DOHH2 (cell line): ENCODE results near the gene APOA4.

Experiments
- H3F3A ChIP-seq: fragments of 200-600 bp; sonication (generic), shearing (Covaris generic); 2 replicates; pipeline ENCODE4 v1.6.0; 2016; ENCODE audit warnings: antibody characterized with exemption, mild to moderate bottlenecking; ENCODE audit not compliant: control insufficient read depth, insufficient read depth
- H3K27ac ChIP-seq: fragments of 200-600 bp; sonication (generic); 2 replicates; pipeline ENCODE4 v1.5.1; 2014; ENCODE audit warnings: low read depth, mild to moderate bottlenecking, low read length, moderate library complexity
- H3K27me3 ChIP-seq: fragments of 200-600 bp; sonication (generic); 2 replicates; pipeline ENCODE4 v1.6.1; 2014; ENCODE audit warnings: mild to moderate bottlenecking, low read length, mixed read lengths; ENCODE audit not compliant: control insufficient read depth
- H3K36me3 ChIP-seq: fragments of 200-600 bp; sonication (generic); 2 replicates; pipeline ENCODE4 v1.6.1; 2014; ENCODE audit warnings: mild to moderate bottlenecking, low read length, moderate library complexity, mixed read lengths; ENCODE audit not compliant: control insufficient read depth
- H3K4me1 ChIP-seq: fragments of 200-600 bp; sonication (generic); 2 replicates; pipeline ENCODE4 v1.6.1; 2014; ENCODE audit warnings: mild to moderate bottlenecking, low read length, mixed read lengths; ENCODE audit not compliant: control insufficient read depth
- H3K4me2 ChIP-seq: fragments of 200-600 bp; sonication (generic); 2 replicates; pipeline ENCODE4 v1.6.0; 2014; ENCODE audit warnings: mild to moderate bottlenecking, low read length, moderate library complexity
- H3K4me3 ChIP-seq: fragments of 200-600 bp; sonication (generic); 2 replicates; pipeline ENCODE4 v1.5.1; 2014; ENCODE audit warnings: mild to moderate bottlenecking, low read length, mixed read lengths
- H3K79me2 ChIP-seq: fragments of 200-600 bp; sonication (generic); 2 replicates; pipeline ENCODE4 v1.6.1; 2014; ENCODE audit warnings: mild to moderate bottlenecking, low read length, mixed read lengths; ENCODE audit not compliant: control insufficient read depth
- H3K9me2 ChIP-seq: fragments of 200-600 bp; sonication (generic); replicated peaks from 2 replicates; pipeline ENCODE4 v1.6.1; 2014; ENCODE audit warnings: mild to moderate bottlenecking, low read length, mixed read lengths; ENCODE audit not compliant: control insufficient read depth
- H3K9me3 ChIP-seq: fragments of 200-600 bp; sonication (generic); 2 replicates; pipeline ENCODE4 v1.6.1; 2014; ENCODE audit warnings: antibody characterized with exemption, low read length, mixed read lengths; ENCODE audit not compliant: control insufficient read depth, insufficient read depth
- H4K20me1 ChIP-seq: fragments of 200-600 bp; sonication (generic); 2 replicates; pipeline ENCODE4 v1.6.0; 2014; ENCODE audit warnings: low read depth, mild to moderate bottlenecking, antibody characterized with exemption, low read length, moderate library complexity; ENCODE audit not compliant: control insufficient read depth, insufficient read depth
- EZH2phosphoT487 ChIP-seq: fragments of 200-600 bp; sonication (generic); IDR thresholded peaks from 2 replicates; pipeline ENCODE4 v1.6.1; 2017; ENCODE audit warnings: borderline replicate concordance, mild to moderate bottlenecking, antibody characterized with exemption, low read length, moderate library complexity, mixed read lengths
- TF ChIP-seq, protein P1 (sequence below): fragments of 200-600 bp; sonication (generic); IDR thresholded peaks from one replicate; pipeline ENCODE4 v1.5.1; 2014; ENCODE audit warnings: antibody characterized with exemption, mild to moderate bottlenecking, low read depth, low read length; ENCODE audit not compliant: poor library complexity, severe bottlenecking

Gene APOA4

DNA sequence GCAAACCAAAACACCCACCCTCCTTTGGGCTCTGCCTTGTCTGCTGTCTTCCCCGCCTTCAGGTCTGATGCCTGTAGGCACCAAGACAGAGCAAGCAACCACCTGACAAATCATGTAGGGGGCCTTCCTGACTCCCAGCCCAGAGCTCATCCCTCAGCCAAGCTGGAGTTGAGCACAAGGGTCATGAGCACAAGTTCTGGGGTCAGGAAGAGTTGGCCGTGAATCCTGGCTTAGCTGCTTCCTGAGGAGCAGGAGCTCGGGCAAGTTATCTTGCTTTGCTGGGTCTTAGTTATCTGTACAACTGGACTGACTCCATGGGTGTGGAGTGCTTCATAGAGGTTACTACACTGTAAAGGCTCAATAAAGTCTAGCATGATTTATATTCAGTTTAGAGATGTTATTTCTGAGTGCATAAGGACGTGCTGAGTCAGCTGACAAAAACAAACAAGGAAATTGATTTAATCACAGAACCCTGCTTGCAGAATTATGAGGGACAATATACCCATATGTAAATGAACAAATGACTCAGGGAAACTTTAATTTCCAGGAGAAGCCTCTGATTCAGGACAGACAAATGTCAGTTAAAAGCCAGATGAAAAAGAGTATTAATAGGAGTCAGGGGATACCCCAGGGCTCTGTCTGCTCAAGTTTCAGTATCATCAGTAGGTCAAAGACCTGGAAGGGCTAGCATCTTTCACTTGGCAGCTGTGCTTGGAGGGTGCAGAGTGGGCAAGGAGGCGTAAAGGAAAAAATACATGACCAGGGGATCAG, 29.3 kb upstream of the APOA4 start:
- TF ChIP-seq EZH2phosphoT487, result no peak
- TF ChIP-seq, protein P1, sequence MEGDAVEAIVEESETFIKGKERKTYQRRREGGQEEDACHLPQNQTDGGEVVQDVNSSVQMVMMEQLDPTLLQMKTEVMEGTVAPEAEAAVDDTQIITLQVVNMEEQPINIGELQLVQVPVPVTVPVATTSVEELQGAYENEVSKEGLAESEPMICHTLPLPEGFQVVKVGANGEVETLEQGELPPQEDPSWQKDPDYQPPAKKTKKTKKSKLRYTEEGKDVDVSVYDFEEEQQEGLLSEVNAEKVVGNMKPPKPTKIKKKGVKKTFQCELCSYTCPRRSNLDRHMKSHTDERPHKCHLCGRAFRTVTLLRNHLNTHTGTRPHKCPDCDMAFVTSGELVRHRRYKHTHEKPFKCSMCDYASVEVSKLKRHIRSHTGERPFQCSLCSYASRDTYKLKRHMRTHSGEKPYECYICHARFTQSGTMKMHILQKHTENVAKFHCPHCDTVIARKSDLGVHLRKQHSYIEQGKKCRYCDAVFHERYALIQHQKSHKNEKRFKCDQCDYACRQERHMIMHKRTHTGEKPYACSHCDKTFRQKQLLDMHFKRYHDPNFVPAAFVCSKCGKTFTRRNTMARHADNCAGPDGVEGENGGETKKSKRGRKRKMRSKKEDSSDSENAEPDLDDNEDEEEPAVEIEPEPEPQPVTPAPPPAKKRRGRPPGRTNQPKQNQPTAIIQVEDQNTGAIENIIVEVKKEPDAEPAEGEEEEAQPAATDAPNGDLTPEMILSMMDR, result no peak
- Histone ChIP-seq H3K36me3 (peaks cover 23% of the 10 kb centered on the region), H3K27me3 (no peaks in the 10 kb centered on the region), H3K79me2 (no peaks in the 10 kb centered on the region), H3K4me1 (peaks cover 13% of the 10 kb centered on the region), H3K9me3 (no peaks in the 10 kb centered on the region), H3K9me2 (no peaks in the 10 kb centered on the region), H3K27ac (no peak overlapping the region), H4K20me1 (no peaks in the 10 kb centered on the region), H3F3A (no peaks in the 10 kb centered on the region), H3K4me2 (no peak overlapping the region), H3K4me3 (no peak overlapping the region)

DNA sequence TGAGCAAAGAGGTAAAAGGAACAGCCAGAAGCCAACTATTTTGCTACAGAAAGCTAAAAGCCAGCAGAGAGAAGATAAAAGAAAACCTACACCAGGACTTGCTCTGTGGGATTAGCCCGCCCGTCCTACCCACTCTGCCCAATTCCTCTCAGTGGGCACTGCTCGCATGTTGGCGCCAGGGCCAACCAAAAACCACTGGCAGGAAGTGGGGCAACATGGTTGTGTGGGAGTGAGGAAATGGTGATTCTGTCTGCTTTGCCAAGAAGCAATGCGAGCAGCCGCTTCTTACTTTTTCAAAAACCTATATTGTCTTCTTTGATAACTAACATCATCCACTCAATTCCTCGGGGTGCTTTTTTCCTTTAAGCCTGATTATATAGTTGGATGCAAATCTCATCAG, 28.5 kb upstream of the APOA4 start:
- peaks cover 13% of the 10 kb centered on the region for H3K4me1 ChIP-seq
- no peak overlapping the region for H3K4me3 ChIP-seq
- H3K9me3 ChIP-seq, result no peaks in the 10 kb centered on the region
- TF ChIP-seq, protein P1, result no peak
- TF ChIP-seq EZH2phosphoT487, result no peak
- no peaks in the 10 kb centered on the region for H3K27me3 ChIP-seq
- peaks cover 27% of the 10 kb centered on the region for H3K36me3 ChIP-seq
- no peaks in the 10 kb centered on the region for H3F3A ChIP-seq
- H3K27ac ChIP-seq, result no peak overlapping the region
- H4K20me1 ChIP-seq, result no peaks in the 10 kb centered on the region
- H3K4me2 ChIP-seq, result no peak overlapping the region
- H3K79me2 ChIP-seq, result no peaks in the 10 kb centered on the region
- no peaks in the 10 kb centered on the region for H3K9me2 ChIP-seq

DNA sequence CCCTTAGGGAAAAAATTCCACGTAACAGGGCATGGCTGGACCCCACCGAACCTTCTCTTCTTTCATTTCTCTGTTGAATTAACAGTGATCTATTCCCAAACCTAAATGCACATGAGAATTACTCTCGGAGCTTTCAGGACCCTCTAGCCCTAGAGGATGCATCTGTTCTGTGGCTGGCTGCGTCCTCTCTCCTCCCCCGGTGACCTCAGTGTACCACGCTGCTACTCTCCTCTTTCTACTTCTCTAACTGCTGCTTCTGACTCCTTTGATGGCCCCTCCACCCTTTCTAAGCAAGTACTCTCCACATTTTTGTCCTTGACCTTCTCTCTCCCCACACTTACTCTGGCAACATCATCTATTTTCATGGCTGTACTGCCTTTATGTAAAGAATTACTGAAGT, 26.4 kb upstream of the APOA4 start:
- no peaks in the 10 kb centered on the region for H3K9me3 ChIP-seq
- no peak overlapping the region for H3K4me2 ChIP-seq
- H3K4me3 ChIP-seq, result no peak overlapping the region
- no peaks in the 10 kb centered on the region for H3K27me3 ChIP-seq
- peaks cover 13% of the 10 kb centered on the region for H3K4me1 ChIP-seq
- no peaks in the 10 kb centered on the region for H3K9me2 ChIP-seq
- no peaks in the 10 kb centered on the region for H4K20me1 ChIP-seq
- no peaks in the 10 kb centered on the region for H3K79me2 ChIP-seq
- no peak overlapping the region for H3K27ac ChIP-seq
- H3K36me3 ChIP-seq, result peaks cover 44% of the 10 kb centered on the region
- H3F3A ChIP-seq, result no peaks in the 10 kb centered on the region
- no peak for TF ChIP-seq EZH2phosphoT487
- TF ChIP-seq, protein P1, result no peak
